IPS-NIHi7 (cell line): ENCODE data around the gene CLDN14.

Experiments used
- DNase-seq: peaks from one replicate; pipeline ENCODE4 v3.0.0; 2012; ENCODE audit warnings: mixed read lengths; ENCODE audit errors: extremely low spot score

The CLDN14 gene

GRCh38 chr21:36479415-36480402 lies at the start of gene CLDN14:
Gene CLDN14, minus strand, starts transcription at chr21:36480122. Its CDS starts 18,427 bp downstream, at chr21:36461695.
- no peak for DNase-seq

- DNase-seq: no peak
These were observed 48.8 kb upstream of the CLDN14 start for GRCh38 chr21:36528716-36529115.

GRCh38 chr21:36527317-36527716 lies 47.4 kb upstream of the CLDN14 start:
- DNase-seq: no peak

- DNase-seq: no peak
These were observed 46.2 kb upstream of the CLDN14 start for GRCh38 chr21:36526104-36526503.

GRCh38 chr21:36524477-36524876 lies 44.6 kb upstream of the CLDN14 start:
- no peak for DNase-seq

- no peak for DNase-seq
These were observed 42.4 kb upstream of the CLDN14 start for GRCh38 chr21:36522219-36522808.

GRCh38 chr21:36518883-36519492 lies 39.1 kb upstream of the CLDN14 start:
- no peak for DNase-seq

GRCh38 chr21:36517366-36518075 lies 37.6 kb upstream of the CLDN14 start:
- no peak for DNase-seq

- no peak for DNase-seq
These were observed 36.4 kb upstream of the CLDN14 start for GRCh38 chr21:36516281-36516680.

GRCh38 chr21:36513430-36513829 lies 33.5 kb upstream of the CLDN14 start:
- no peak for DNase-seq

GRCh38 chr21:36512971-36513370 lies 33.0 kb upstream of the CLDN14 start:
- no peak for DNase-seq

- no peak for DNase-seq
These were observed 31.7 kb upstream of the CLDN14 start for GRCh38 chr21:36511484-36512220.

GRCh38 chr21:36510911-36511310 lies 31.0 kb upstream of the CLDN14 start:
- no peak for DNase-seq

- DNase-seq: no peak
These were observed 30.2 kb upstream of the CLDN14 start for GRCh38 chr21:36509973-36510664.

GRCh38 chr21:36508948-36509347 lies 29.0 kb upstream of the CLDN14 start:
- DNase-seq: no peak

GRCh38 chr21:36507397-36508018 lies 27.6 kb upstream of the CLDN14 start:
- DNase-seq: no peak

GRCh38 chr21:36506482-36506881 lies 26.6 kb upstream of the CLDN14 start:
- DNase-seq: no peak

GRCh38 chr21:36504067-36505058 lies 24.4 kb upstream of the CLDN14 start:
- peak; percentile 35 for DNase-seq

- DNase-seq: no peak
These were observed 22.4 kb upstream of the CLDN14 start for GRCh38 chr21:36502365-36502764.
